BE2C (cell line): ENCODE measurements around the gene HAT1.

Experiments
- DNase-seq: peaks from one replicate; pipeline ENCODE4 v3.0.0-alpha.2; 2020
- H3K27me3 ChIP-seq: fragments of 250-450 bp; sonication (Bioruptor Pico); 2 replicates; pipeline ENCODE4 v1.5.1; 2020; ENCODE audit warnings: mild to moderate bottlenecking
- H3K36me3 ChIP-seq: fragments of 250-450 bp; sonication (Bioruptor Pico); 2 replicates; pipeline ENCODE4 v1.5.1; 2020; ENCODE audit warnings: mild to moderate bottlenecking
- H3K4me1 ChIP-seq: fragments of 250-450 bp; sonication (Bioruptor Pico); 2 replicates; pipeline ENCODE4 v1.5.1; 2020
- H3K4me3 ChIP-seq: 2 replicates; pipeline ENCODE4 v1.5.1; 2011; ENCODE audit warnings: low read depth, low read length
- H3K9me3 ChIP-seq: fragments of 250-450 bp; sonication (Bioruptor Pico); 2 replicates; pipeline ENCODE4 v1.5.1; 2020
- TF ChIP-seq, protein P1 (sequence below): IDR thresholded peaks from 2 replicates; pipeline ENCODE4 v1.5.1; 2012; ENCODE audit warnings: mild to moderate bottlenecking, low read depth, low read length

HAT1 gene

DNA sequence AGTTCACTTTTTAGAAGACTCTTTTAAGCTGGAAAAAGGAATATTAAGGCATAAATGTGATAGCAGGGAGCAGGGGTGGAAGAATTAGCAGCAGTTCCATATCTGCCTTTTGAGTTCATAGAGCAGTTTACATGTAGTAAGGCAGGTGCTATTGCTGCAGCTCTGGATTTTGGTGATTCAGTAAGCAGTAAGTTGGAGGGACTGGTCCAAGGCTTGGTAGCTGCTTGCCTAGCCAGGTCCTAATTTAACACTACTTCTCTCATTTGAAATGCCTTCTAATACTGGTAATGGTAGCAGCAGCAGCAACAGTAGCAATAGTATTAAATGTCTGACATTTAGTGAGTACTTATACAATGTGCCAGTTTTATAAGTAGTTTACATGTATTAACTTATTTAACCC, 30.0 kb downstream of the HAT1 start:
- H3K36me3 ChIP-seq: no peaks in the 10 kb centered on the region
- DNase-seq: no peak
- H3K9me3 ChIP-seq: no peaks in the 10 kb centered on the region
- H3K4me3 ChIP-seq: no peak overlapping the region
- no peaks in the 10 kb centered on the region for H3K4me1 ChIP-seq
- no peaks in the 10 kb centered on the region for H3K27me3 ChIP-seq
- TF ChIP-seq, protein P1, sequence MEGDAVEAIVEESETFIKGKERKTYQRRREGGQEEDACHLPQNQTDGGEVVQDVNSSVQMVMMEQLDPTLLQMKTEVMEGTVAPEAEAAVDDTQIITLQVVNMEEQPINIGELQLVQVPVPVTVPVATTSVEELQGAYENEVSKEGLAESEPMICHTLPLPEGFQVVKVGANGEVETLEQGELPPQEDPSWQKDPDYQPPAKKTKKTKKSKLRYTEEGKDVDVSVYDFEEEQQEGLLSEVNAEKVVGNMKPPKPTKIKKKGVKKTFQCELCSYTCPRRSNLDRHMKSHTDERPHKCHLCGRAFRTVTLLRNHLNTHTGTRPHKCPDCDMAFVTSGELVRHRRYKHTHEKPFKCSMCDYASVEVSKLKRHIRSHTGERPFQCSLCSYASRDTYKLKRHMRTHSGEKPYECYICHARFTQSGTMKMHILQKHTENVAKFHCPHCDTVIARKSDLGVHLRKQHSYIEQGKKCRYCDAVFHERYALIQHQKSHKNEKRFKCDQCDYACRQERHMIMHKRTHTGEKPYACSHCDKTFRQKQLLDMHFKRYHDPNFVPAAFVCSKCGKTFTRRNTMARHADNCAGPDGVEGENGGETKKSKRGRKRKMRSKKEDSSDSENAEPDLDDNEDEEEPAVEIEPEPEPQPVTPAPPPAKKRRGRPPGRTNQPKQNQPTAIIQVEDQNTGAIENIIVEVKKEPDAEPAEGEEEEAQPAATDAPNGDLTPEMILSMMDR: no peak

DNA sequence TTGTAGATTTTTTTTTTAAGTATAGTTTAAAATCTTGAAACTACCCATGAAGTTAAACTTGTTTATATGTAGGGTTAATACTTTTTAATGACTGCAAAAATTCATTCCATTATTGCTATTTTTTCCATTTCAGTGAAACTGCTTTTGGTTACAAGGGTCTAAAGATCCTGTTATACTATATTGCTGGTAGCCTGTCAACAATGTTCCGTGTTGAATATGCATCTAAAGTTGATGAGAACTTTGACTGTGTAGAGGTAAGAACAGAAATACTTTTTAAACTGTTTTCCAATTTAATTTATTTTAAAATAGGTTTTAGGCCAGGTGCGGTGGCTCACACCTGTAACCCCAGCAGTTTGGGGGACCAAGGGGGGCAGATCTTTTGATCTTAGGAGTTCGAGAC, 30.5 kb downstream of the HAT1 start:
- H3K9me3 ChIP-seq: no peaks in the 10 kb centered on the region
- H3K4me1 ChIP-seq: no peaks in the 10 kb centered on the region
- H3K4me3 ChIP-seq: no peak overlapping the region
- TF ChIP-seq, protein P1: no peak
- H3K36me3 ChIP-seq: no peaks in the 10 kb centered on the region
- H3K27me3 ChIP-seq: no peaks in the 10 kb centered on the region
- DNase-seq: no peak

DNA sequence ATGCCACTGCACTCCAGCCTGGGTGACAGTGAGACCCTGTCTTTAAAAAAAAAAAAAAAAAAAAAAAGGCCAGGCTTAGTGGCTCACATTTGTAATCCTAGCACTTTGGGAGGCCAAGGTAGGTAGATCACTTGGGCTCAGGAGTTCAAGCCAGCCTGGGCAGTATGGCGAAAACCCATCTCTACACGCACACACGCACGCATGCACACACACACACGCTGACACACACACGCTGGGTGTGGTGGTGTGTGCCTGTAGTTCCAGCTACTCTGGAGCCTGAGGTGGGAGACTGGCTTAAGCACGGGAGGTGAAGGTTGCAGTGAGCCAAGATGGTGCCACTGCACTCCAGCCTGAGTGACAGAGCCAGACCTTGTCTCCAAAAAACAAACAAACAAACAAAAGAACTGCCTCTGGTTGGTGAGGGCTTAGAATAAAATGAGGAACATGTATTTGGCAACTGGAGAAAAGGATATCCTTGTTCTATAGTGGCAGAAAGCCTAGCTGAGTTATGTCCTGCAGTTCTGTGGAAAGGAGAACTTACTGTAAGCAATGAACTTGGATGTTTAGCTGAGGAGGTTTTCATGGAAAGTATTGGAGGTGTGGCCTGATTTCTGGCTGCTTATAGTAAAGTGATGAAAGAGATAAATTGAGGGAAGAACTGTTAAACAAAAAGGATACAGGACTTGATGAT, 34.0 kb downstream of the HAT1 start:
- H3K27me3 ChIP-seq: no peaks in the 10 kb centered on the region
- no peak for DNase-seq
- no peaks in the 10 kb centered on the region for H3K9me3 ChIP-seq
- H3K4me3 ChIP-seq: no peak overlapping the region
- TF ChIP-seq, protein P1: no peak
- no peaks in the 10 kb centered on the region for H3K36me3 ChIP-seq
- H3K4me1 ChIP-seq: no peaks in the 10 kb centered on the region

DNA sequence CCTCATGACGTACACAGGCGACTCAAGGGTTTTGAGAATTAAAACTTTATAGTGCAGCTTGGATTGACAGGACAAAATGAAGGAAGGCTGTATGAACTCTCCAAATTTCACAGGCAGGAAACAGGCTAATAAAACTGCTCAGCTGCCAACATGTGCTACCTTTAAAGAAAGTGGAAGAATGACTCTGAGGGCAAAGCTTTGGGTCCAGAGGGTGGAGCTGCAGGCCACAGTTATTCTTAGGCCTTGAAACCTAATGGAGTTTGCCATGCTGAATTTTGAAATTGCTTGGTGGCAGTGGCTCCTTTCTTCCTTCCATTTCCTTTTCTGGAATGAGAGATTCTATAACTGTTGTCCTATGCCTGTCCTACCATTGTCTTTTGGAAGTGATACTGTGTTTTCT, 34.8 kb downstream of the HAT1 start:
- TF ChIP-seq, protein P1: no peak
- Histone ChIP-seq H3K9me3 (no peaks in the 10 kb centered on the region), H3K27me3 (no peaks in the 10 kb centered on the region), H3K36me3 (no peaks in the 10 kb centered on the region), H3K4me1 (no peaks in the 10 kb centered on the region), H3K4me3 (no peak overlapping the region)
- DNase-seq: no peak

DNA sequence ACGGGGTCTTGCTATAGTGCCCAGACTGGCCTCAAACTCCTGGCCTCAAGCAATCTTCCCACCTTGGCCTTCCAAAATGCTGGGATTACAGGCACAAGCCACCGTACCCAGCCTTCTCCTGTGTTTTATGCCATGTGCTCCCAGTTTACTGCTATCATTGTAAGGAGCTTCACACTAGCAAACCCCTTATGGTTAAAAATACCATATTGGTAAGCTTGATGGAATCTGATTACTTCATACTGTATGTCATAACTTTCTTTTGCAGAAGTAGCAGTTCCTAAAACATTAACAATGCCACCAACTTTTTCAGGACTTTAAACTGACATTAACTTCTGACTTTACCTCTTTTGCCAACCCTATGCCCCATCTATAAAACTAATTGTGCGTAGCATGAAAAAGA, 36.2 kb downstream of the HAT1 start:
- Histone ChIP-seq H3K36me3 (no peaks in the 10 kb centered on the region), H3K27me3 (no peaks in the 10 kb centered on the region), H3K4me3 (no peak overlapping the region), H3K4me1 (no peaks in the 10 kb centered on the region), H3K9me3 (no peaks in the 10 kb centered on the region)
- TF ChIP-seq, protein P1: no peak
- no peak for DNase-seq

DNA sequence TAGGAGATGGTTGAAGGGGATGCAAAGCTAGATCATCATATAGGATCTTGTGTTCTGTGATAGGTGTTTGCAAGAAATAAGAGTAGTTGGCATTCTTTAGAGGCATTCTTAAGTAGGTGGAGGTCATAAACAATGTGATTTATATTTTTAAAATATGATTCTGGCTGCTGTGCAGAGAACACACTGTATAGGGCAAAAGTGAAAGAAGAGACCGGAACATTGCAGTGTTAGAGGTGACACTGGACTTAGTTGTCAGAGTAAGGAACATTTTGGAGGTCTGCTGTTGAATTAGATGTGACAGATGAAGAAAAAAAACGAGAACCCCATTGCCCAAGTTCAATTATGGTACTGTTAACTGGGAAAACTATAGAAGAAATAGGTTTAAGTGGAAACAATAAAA, 37.7 kb downstream of the HAT1 start:
- TF ChIP-seq, protein P1: no peak
- H3K36me3 ChIP-seq: no peaks in the 10 kb centered on the region
- DNase-seq: no peak

More for the DNA sequence above, 37.7 kb downstream of the HAT1 start:
- Histone ChIP-seq H3K9me3 (no peaks in the 10 kb centered on the region), H3K4me3 (no peak overlapping the region), H3K27me3 (no peaks in the 10 kb centered on the region), H3K4me1 (no peaks in the 10 kb centered on the region)
